Lung (tissue), 12 donors: ENCODE data around the gene TTC39B. TPM values are rescaled to one million over a fixed set of nuclear protein-coding genes. Genes with fewer than 3 reads are reported as not detected.
"Not testable (repeated sequence)": the region's sequence is repeated elsewhere in the genome, so short reads cannot be mapped to it uniquely, and the experiment has no call there.

ENCODE experiments used
- ATAC-seq: fragments of 200-7000 bp; cut with Tn5 transposase; one replicate; pipeline ENCODE4 v1.9.1; 2020; ENCODE audit warnings: moderate number of reproducible peaks; ENCODE audit not compliant: insufficient read depth, low FRiP score
- DNase-seq, 3 donors: peaks; one replicate each; pipeline ENCODE4 v3.0.0-alpha.2; 2013 to 2017
- H3K27ac ChIP-seq, 2 donors: one replicate each; pipeline ENCODE4 v1.5.1; 2013; ENCODE audit warnings: mild to moderate bottlenecking in 2 of 2, moderate library complexity in 2 of 2, control low read depth in 1 of 2, inconsistent platforms in 1 of 2, low read depth in 1 of 2, low read length in 1 of 2
- H3K27me3 ChIP-seq, 3 donors: one replicate each; pipeline ENCODE4 v1.5.1; 2013; ENCODE audit warnings: low read length in 2 of 3; ENCODE audit not compliant: control insufficient read depth in 3 of 3, insufficient read depth in 3 of 3
- H3K36me3 ChIP-seq, 4 donors: one replicate each; pipeline ENCODE4 v1.5.1; 2013; ENCODE audit warnings: low read length in 4 of 4, mild to moderate bottlenecking in 1 of 4, moderate library complexity in 1 of 4; ENCODE audit not compliant: control insufficient read depth in 4 of 4, insufficient read depth in 4 of 4
- H3K4me1 ChIP-seq, 5 donors: one replicate each; pipeline ENCODE4 v1.5.1; 2013; ENCODE audit warnings: low read length in 5 of 5, mild to moderate bottlenecking in 2 of 5, moderate library complexity in 1 of 5; ENCODE audit not compliant: control insufficient read depth in 5 of 5, insufficient read depth in 5 of 5
- H3K4me3 ChIP-seq: one replicate; pipeline ENCODE4 v1.5.1; 2013; ENCODE audit warnings: mild to moderate bottlenecking, control low read depth, moderate library complexity
- H3K9ac ChIP-seq, 2 donors: one replicate each; pipeline ENCODE4 v1.5.1; 2013; ENCODE audit warnings: low read length in 2 of 2, control low read depth in 1 of 2; ENCODE audit not compliant: insufficient read depth in 1 of 2
- H3K9me3 ChIP-seq, 4 donors: one replicate each; pipeline ENCODE4 v1.5.1; 2013; ENCODE audit warnings: low read length in 3 of 4, mild to moderate bottlenecking in 1 of 4, moderate library complexity in 1 of 4; ENCODE audit not compliant: control insufficient read depth in 4 of 4, insufficient read depth in 3 of 4
- CTCF ChIP-seq: IDR thresholded peaks from 2 replicates; pipeline ENCODE4 v1.5.1; 2012; ENCODE audit warnings: mild to moderate bottlenecking; ENCODE audit errors: control extremely low read depth, extremely low read depth
- WGBS, 2 donors: extraction: QIAGEN DNeasy Blood & Tissue Kit; methylation state at CpG; one replicate each; pipeline ENCODE4 v1.1.7; 2013; 5-methylcytosine and 5-hydroxymethylcytosine counted together
- polyA plus RNA-seq, 2 donors: library from polyadenylated mRNA; stranded (reverse); fragments of 200-250 nt; gene quantifications; one replicate each; pipeline ENCODE4 v1.2.1, GENCODE V29; 2013
- total RNA-seq, 2 donors: library from RNA; depleted of rRNA in 1 of 2; stranded (reverse); fragments of >200 nt in 1 of 2; gene quantifications; one replicate each; pipeline ENCODE4 v1.2.1, GENCODE V29; 2014 to 2021
- donor health status: control.
- donor health status: control.
- donor health status: Bipolar disorder and iron deficiency.
- donor health status: healthy.
- donor health status: DM: yes; HTN: yes; CAD: no.

TTC39B gene
- total and polyA plus RNA-seq, 4 donors = 4.2 to 30.0 (median 19.2) TPM

DNA sequence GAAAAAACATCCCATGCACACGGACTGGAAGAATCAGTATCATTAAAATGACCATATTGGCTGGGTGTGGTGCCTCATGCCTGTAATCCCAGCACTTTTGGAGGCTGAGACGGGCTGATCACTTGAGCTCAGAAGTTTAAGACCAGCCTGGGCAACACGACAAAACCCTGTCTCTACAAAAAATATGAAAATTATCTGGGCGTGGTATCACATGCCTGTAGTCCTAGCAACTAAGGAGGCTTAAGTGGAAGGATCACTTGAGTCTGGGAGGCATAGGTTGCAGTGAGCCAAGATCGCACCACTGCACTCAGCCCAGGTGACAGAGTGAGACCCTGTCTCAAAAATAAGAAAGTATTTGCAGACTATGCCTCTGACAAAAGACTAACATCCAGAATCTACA, 68.4 kb downstream of the TTC39B start:
- Histone ChIP-seq H3K4me1 (peaks cover 0 to 4% (median 0%) of the 10 kb centered on the region in 5 donors), H3K27me3 (no peaks in the 10 kb centered on the region), H3K9me3 (peaks cover 0 to 4% (median 2%) of the 10 kb centered on the region in 4 donors), H3K9ac (no peak overlapping the region), H3K36me3 (no peaks in the 10 kb centered on the region), H3K27ac (peak overlapping the region in 1 of 2 donors; percentile 40), H3K4me3 (no peak overlapping the region)
- no peak for TF ChIP-seq CTCF
- DNase-seq (no peak), ATAC-seq (no peak)
- WGBS, 2 donors = 72 to 91% methylated on average over 5 of the region's 5 CpGs

DNA sequence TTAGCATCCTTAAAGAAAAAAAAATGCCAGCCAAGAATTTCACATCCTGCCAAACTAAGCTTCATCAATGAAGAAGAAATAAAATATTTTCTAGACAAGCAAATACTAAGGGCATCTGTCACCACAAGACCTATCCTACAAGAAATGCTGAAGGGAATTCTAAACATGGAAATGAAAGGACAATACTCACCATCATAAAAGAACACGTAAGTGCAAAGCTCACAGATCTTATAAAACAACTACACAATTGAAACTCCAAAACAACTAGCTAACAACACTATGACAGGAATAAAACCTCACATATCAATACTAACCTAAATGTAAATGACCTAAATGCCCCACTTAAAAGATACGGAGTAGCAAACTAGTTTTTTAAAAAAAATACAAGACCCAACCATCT, 71.4 kb downstream of the TTC39B start:
- H3K36me3 ChIP-seq = no peaks in the 10 kb centered on the region
- WGBS, 2 donors = 82 to 94% methylated on average over 2 of the region's 2 CpGs
- TF ChIP-seq CTCF = no peak
- ATAC-seq (no peak), DNase-seq (no peak)
- no peak overlapping the region for H3K9ac ChIP-seq
- H3K9me3 ChIP-seq = peaks cover 0 to 6% (median 3%) of the 10 kb centered on the region in 4 donors
- H3K27me3 ChIP-seq = no peaks in the 10 kb centered on the region
- H3K27ac ChIP-seq = no peak overlapping the region
- H3K4me3 ChIP-seq = no peak overlapping the region
- H3K4me1 ChIP-seq = peaks cover 0 to 2% (median 0%) of the 10 kb centered on the region in 5 donors

- H3K9ac ChIP-seq, ATAC-seq, H3K9me3 ChIP-seq, H3K4me1 ChIP-seq, DNase-seq, H3K27ac ChIP-seq, H3K4me3 ChIP-seq, H3K36me3 ChIP-seq, H3K27me3 ChIP-seq: not testable (repeated sequence)
- 96 to 98% methylated on average over 21 to 36 of the region's 41 CpGs for WGBS, 2 donors
Observed at GRCh38 chr9:15233941-15234490, 73.0 kb downstream of the TTC39B start.

- not testable (repeated sequence) for H3K4me1 ChIP-seq, H3K27ac ChIP-seq, ATAC-seq, H3K9me3 ChIP-seq, H3K4me3 ChIP-seq, H3K27me3 ChIP-seq, H3K36me3 ChIP-seq, DNase-seq, H3K9ac ChIP-seq
- 96 to 97% methylated on average over 28 to 29 of the region's 29 CpGs for WGBS, 2 donors
Observed at GRCh38 chr9:15232706-15233280, 74.2 kb downstream of the TTC39B start.
